C1 segment of cervical spinal cord (tissue), 14 donors: ENCODE data around the gene COLQ.
"Not testable (repeated sequence)": the region's sequence is repeated elsewhere in the genome, so short reads cannot be mapped to it uniquely, and the experiment has no call there.

ENCODE experiments used
- DNase-seq, 14 donors: peaks; one replicate each; lab custom pipeline; 2025; lab: John Stamatoyannopoulos, UW

COLQ gene

DNA sequence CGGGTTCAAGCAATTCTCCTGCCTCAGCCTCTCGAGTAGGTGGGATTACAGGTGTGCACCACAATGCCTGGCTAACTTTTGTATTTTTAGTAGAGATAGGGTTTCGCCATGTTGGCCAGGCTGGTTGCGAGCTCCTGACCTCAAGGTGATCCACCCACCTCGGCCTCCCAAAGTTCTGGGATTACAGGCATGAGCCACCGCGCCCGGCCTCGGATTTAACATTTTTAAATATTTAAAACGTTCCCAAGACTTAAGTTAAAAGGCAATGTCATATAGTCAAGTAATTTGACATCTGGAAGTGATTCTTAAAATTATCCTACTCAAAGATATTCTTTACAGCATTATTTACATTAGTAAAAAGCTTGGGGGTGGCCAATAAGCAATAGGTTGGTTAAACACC, 64.6 kb downstream of the COLQ start:
- DNase-seq, result not testable (repeated sequence)

GRCh38 chr3:15456321-15456720, 65.2 kb downstream of the COLQ start:
- no peak for DNase-seq

DNA sequence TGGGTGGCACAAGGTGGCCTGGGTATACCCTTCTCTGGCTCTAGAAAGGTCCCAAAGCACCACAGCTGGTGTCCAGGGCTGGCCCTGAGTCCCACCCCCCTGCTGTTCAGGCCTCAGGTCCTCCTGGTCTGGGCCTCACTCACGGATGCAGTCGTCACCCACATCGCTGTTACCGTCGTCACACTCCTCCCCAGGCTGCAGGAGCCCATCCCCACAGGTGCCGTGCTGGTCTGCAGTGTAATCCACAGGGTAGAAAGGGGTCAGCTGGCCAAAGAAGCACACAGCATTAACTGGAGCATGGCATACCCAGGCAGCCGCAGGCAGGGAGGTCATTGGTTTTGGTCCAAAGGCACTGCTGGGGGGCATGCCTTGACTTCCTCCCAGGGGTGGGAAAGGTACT, 65.8 kb downstream of the COLQ start:
- no peak for DNase-seq

GRCh38 chr3:15454965-15455364, 66.5 kb downstream of the COLQ start:
- no peak for DNase-seq

DNA sequence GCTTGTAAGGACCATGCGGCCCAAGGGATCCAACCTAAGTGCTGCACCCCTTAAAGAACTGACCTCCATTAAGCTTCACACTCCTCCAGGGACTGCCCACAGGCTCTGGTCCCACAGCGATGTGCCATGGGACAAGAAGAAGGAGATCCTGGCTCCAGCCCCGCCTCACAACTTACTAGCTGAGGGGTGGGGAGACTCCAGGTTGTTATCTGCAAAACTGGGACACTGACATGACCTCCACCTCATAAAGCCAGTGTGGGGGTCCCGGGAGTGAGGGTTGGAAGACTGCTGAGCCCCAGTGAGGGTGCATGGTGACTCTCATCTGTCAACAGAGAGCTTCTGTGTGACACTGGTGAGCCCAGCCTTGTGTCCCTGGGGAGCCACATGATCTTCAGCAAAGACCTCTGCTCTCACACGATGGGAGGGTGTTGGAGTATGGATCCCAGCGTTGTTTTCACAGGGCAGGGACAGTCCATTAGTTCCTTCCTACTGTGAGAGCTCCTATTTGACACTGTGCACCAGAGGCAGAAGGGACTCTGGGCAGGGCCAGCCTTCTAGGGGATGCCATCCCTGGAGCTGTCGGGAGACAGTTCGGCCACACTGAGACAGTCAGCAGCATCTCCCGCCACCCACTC, 67.4 kb downstream of the COLQ start:
- no peak for DNase-seq

- DNase-seq, result no peak
Measured at GRCh38 chr3:15453501-15453900, 68.0 kb downstream of the COLQ start.

GRCh38 chr3:15452961-15453360, 68.5 kb downstream of the COLQ start:
- no peak for DNase-seq

DNA sequence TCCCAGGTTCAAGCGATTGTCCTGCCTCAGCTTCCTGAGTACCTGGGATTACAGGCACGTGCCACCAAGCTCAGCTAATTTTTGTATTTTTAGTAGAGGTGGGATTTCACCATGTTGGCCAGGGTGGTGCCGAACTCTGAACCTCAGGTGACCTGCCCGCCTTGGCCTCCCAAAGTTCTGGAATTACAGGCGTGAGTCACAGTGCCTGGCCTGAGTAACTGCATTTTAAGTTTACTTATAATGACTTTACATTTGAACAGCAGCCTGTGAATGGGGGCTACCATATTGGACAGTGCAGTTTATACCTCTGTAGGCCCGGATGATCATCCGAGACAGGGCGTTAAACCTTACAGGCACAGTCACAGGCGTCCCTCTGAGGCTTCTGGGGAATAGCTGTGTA, 69.3 kb downstream of the COLQ start:
- no peak for DNase-seq

DNA sequence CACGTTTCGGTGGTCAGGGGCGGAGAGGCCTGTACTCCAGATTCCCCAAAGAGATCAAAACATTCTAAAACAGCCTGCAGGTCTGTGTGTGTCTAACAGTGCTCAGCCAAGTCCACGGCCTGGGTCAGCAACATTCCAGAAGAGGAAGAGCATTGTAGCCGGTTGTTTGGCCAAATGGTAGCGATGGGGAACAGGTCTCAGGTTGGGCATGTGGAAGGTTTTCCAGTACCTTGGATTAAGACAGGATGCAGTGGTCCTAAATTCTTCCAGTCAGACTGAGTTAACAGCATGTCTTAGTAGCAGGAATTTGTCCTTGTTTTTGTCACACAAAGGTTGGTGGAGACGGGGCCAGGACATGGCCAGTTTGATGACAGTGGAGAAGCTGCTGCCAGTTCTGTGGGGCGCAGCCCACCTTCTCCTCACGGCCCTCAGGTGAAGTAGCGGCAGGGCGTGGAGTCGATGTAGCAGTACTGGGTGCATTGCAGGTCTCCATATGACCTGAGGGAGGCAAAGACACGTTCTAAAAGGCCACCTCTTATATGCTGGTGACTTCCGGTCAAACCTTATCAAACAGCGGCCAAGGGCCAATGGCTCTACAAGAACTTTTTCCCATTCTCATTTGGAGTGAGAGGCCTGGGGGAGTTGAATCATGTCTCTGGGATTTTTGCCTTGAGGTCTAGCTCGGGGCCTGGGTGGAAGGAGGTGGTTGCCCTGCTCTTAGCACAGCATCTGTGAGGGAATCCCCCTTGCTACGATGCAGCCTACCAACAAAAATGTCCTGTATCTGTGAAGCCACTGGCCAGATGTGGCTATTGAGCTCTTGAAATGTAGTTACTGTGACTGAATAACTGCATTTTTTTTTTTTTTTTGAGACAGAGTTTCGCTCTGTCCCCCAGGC, 70.0 kb downstream of the COLQ start:
- DNase-seq, result no peak

DNA sequence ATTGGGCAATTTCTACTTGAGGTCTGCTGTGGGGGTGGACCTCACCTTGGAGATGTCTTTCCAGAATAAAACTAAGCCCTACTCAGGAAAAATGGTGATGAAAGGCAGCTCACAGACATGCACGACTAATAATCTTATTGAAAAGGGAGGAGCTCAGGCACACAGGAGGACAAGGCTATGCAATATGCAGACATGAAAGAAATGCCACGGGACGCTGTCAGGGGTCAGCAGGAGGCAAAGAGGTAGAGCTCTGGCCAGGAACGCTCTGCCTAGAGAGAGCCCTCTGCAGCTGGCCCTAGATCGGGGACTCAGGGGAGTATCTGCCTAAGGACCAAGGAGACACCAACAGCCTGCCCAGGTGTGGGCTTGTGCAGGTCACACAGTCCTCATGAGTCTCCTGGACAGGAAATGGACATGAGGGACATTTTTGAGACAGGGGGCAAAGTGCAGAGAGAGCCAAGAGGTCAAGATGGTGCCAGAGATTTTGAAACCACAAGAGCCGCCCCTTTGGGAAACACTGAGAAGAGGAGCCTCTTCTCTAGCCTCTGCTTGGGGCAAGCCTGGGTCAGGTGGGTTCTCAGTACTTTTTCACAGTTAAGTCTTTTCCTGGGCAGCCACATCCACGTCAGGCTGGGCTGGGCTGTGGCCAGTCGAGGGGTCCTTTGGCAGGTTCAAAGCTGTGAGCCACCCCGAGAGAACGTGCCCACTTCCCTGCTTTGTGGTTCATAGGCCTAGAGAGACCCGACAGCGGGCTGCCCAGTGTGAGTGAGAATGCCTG, 70.9 kb downstream of the COLQ start:
- no peak for DNase-seq

DNA sequence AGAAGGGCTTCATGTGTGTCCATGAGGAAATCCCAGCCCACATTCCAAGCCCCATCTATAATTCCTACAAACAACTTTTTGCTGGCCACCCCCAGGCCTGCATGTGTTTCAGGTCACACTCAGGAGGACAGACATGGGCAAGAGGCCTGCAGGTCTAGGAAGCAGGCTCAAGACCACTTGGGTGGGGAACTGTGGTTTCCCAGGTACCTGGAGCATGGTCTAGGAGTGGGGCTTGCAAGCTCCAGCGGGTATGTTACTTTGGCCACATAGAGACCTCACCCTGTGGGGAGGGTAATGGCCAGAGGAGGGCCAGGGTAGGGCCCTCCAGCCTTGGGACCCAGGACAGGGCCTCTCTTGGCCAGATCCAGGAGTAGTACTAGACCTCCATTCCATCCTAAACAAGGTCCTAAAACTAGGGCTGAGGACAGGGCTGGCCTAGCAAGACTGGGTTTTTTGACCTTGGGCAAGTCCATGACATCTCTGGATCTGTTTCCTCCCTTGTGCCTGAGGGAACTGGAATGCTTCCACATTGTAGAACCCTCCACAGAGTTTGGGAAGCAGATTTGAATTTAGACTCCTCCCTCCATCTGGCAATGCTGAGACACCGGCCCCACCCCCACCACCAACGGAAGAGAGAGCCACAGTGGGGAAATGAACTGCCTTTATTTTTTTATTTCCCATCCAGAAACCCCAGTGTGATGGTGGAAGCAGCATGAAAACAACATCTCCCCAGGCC, 71.8 kb downstream of the COLQ start:
- DNase-seq, result no peak

DNA sequence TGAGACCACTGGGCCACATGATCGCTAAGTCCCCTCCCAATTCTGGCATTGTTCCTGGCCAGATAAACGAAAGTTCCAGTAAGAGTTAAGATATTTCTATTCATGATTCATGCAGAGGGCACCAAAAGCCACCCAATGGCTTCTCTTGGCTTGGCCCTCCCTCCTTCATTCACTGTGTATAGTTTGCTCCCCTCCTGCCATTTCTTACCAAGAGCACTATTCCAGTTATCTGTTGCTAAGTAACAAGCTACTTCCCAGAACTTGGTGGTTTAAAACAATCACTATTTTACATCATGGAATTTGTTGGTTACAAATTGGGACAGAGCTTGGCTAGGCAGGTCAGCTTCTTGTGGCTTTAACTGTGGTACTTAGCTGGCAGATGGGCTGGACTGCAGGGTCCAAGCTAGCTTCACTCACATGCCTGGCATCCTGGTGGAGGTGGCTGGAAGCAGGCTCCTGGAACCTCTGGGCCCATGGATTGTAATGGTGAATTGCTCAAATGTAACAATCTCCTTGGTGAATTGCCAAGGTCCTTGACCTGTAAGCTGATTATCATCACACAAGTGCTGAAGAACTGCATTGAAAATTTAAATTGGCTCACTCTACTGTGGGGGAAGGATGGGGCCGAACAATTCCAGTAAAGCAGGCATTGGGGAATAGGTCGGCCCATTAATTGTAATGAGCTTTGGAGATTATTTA, 77.5 kb downstream of the COLQ start:
- DNase-seq, result no peak

GRCh38 chr3:15440891-15441290, 80.6 kb downstream of the COLQ start:
- DNase-seq, result no peak

DNA sequence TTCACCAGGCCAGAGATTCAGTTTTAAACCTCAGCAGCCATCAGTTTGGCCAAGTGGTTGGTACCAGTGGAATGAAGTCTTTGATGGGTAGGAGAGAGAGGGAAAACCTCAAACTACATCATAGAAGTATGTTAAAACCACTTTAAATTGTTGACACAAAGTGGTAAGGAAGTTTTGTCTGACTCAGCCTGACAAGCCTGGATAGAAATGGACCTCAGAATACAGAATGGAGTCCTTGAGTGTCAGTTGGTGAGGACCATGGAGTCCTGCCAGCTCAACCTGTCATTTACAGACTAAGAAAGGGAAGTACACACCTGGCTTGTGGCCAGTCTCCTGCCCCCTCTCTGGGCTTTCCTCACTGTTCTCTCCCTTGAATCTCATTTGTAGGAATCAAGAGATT, 82.0 kb downstream of the COLQ start:
- DNase-seq, result no peak

DNA sequence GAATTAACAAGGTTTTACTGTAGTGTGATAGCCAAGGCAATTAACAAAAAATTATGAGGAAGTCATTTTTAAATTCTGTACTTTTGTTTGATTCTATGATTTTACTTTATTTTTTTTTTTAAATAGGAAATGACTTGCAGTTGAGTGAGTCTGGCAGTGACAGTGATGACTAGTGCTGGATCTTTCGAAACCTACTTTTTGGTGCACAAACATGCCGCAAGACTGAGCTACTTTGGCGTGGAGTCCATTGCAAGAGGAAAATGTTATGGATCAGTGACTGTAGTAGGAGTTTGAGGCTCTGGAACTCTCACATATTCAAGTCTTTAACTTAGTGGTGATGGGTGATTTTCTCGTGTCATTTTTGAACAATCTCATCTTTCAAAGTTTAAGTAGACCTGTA, 82.5 kb downstream of the COLQ start:
- no peak for DNase-seq

DNA sequence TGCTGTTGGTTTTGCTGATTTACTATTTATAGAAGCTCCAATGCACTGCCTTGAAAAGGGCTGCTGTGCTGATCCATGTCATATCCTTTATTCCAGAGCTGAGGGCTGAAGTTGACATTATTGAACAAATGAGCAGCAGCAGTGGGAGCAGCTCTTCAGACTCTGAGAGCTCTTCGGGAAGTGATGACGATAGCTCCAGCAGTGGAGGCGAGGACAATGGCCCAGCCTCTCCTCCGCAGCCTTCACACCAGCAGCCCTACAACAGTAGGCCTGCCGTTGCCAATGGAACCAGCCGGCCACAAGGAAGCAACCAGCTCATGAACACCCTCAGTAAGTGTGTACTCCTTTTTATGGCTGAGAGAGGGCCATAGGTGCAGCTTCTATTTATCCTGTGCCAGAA, 85.3 kb downstream of the COLQ start:
- no peak for DNase-seq

- DNase-seq, result no peak
Measured at GRCh38 chr3:15434756-15435155, 86.8 kb downstream of the COLQ start.

- DNase-seq, result no peak
Measured at GRCh38 chr3:15433531-15433930, 88.0 kb downstream of the COLQ start.

DNA sequence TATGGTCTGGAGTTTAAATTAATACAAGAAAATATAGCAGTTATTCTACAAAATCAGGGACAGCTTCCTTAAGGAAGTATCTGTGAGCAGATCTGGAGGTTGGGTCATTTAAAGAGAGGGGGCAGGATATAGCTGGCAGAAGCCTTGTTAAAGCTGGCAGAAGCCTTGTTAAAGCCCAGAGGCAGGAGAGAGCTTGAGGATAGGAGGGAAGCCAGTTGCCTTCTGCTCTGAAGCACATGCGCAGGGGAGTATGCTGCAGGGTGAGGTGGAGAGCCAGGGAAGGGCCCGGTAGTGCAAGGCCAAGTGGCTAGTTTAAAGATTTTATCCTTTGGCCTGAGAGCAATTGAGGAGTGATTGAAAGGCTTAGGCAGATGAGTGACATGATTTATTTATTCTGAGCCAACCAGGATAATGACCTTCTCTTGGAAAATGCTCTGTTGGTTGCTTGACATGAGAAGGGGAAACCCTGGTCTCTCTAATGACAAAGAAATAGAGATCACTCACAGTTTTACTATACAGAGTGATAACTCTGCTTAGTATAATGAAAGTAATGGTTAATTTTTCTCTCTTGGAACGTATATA, 90.2 kb downstream of the COLQ start:
- no peak for DNase-seq

- no peak for DNase-seq
Measured at GRCh38 chr3:15430624-15431023, 90.9 kb downstream of the COLQ start.

GRCh38 chr3:15429080-15429479, 92.4 kb downstream of the COLQ start:
- no peak for DNase-seq
